SK-N-SH treated with all-trans-retinoic acid at 6 μM for 48 hours (cell line): ENCODE results near the gene SEMA4B.
A peak's percentile ranks its signal among the peaks of the same experiment; 100 is the strongest.

Source experiments
- ATAC-seq: fragments of 200-7000 bp; cut with Tn5 transposase; 3 replicates; pipeline ENCODE4 v1.9.1; 2020; ENCODE audit warnings: mild to moderate bottlenecking, moderate library complexity
- BACH2 ChIP-seq: fragments of 250-450 bp; sonication (Bioruptor Pico); IDR thresholded peaks from 2 replicates; pipeline ENCODE4 v1.9.0; 2021; ENCODE audit warnings: mild to moderate bottlenecking, borderline replicate concordance
- CSDC2 ChIP-seq: fragments of 250-450 bp; sonication (Bioruptor Pico); IDR thresholded peaks from 2 replicates; pipeline ENCODE4 v1.5.0; 2020; ENCODE audit warnings: mild to moderate bottlenecking, moderate library complexity
- ESRRG ChIP-seq: fragments of 250-450 bp; sonication (Bioruptor Pico); IDR thresholded peaks from 2 replicates; pipeline ENCODE4 v1.6.1; 2021; ENCODE audit warnings: mild to moderate bottlenecking
- GLIS3 ChIP-seq: fragments of 250-450 bp; sonication (Bioruptor Pico); IDR thresholded peaks from 2 replicates; pipeline ENCODE4 v1.5.0; 2020; ENCODE audit warnings: mild to moderate bottlenecking, moderate library complexity
- ISL1 ChIP-seq: fragments of 250-450 bp; sonication (Bioruptor Pico); IDR thresholded peaks from 2 replicates; pipeline ENCODE4 v2.1.2; 2022; ENCODE audit warnings: mild to moderate bottlenecking, moderate library complexity
- OSR1 ChIP-seq: fragments of 250-450 bp; sonication (Bioruptor Pico); IDR thresholded peaks from 2 replicates; pipeline ENCODE4 v1.8.0; 2022; ENCODE audit warnings: moderate library complexity, mild to moderate bottlenecking, inconsistent platforms
- PATZ1 ChIP-seq: fragments of 250-450 bp; sonication (Bioruptor Pico); IDR thresholded peaks from 2 replicates; pipeline ENCODE4 v1.8.0; 2020; ENCODE audit warnings: mild to moderate bottlenecking, moderate library complexity, borderline replicate concordance
- PPARA ChIP-seq: fragments of 250-450 bp; sonication (Bioruptor Pico); IDR thresholded peaks from 2 replicates; pipeline ENCODE4 v1.5.0; 2020; ENCODE audit warnings: mild to moderate bottlenecking, borderline replicate concordance
- SNAI2 ChIP-seq: fragments of 250-450 bp; sonication (Bioruptor Pico); IDR thresholded peaks from 2 replicates; pipeline ENCODE4 v1.5.0; 2020; ENCODE audit warnings: mild to moderate bottlenecking, moderate library complexity
- TCF4 ChIP-seq: fragments of 250-450 bp; sonication (Bioruptor Pico); IDR thresholded peaks from 2 replicates; pipeline ENCODE4 v1.8.0; 2021; ENCODE audit warnings: mild to moderate bottlenecking, moderate library complexity, borderline replicate concordance
- ZC3H10 ChIP-seq: fragments of 250-450 bp; sonication (Bioruptor Pico); IDR thresholded peaks from 2 replicates; pipeline ENCODE4 v1.5.1; 2021; ENCODE audit warnings: mild to moderate bottlenecking, moderate library complexity
- ZFP3 ChIP-seq: fragments of 250-450 bp; sonication (Bioruptor Pico); IDR thresholded peaks from 2 replicates; pipeline ENCODE4 v1.5.0; 2020; ENCODE audit warnings: mild to moderate bottlenecking, moderate library complexity
- ZFP30 ChIP-seq: fragments of 450-650 bp; formaldehyde crosslinking; IDR thresholded peaks from 2 replicates; pipeline ENCODE4 v1.5.0; 2022; ENCODE audit warnings: mild to moderate bottlenecking, moderate library complexity
- ZNF565 ChIP-seq: fragments of 450-650 bp; formaldehyde crosslinking; conservative IDR thresholded peaks from 2 replicates; pipeline ENCODE4 v1.5.0; 2020; ENCODE audit warnings: low read depth, mild to moderate bottlenecking, moderate library complexity
- ZNF70 ChIP-seq: fragments of 450-650 bp; formaldehyde crosslinking; IDR thresholded peaks from 2 replicates; pipeline ENCODE4 v1.5.0; 2020; ENCODE audit warnings: mild to moderate bottlenecking, moderate library complexity
- ZNF8 ChIP-seq: fragments of 450-650 bp; formaldehyde crosslinking; IDR thresholded peaks from 2 replicates; pipeline ENCODE4 v1.5.0; 2020; ENCODE audit warnings: mild to moderate bottlenecking, moderate library complexity
- TF ChIP-seq, protein P1 (sequence below): fragments of 250-450 bp; sonication (Bioruptor Pico); IDR thresholded peaks from 2 replicates; pipeline ENCODE4 v1.5.1; 2021; ENCODE audit warnings: mild to moderate bottlenecking, moderate library complexity
- TF ChIP-seq, protein P2 (sequence below): fragments of 250-450 bp; sonication (Bioruptor Pico); IDR thresholded peaks from 2 replicates; pipeline ENCODE4 v1.8.0; 2021; ENCODE audit warnings: low read depth, mild to moderate bottlenecking, moderate library complexity, borderline replicate concordance
- TF ChIP-seq, protein P3 (sequence below): fragments of 250-450 bp; sonication (Bioruptor Pico); IDR thresholded peaks from 2 replicates; pipeline ENCODE4 v1.5.0; 2020; ENCODE audit warnings: mild to moderate bottlenecking, moderate library complexity
- TF ChIP-seq, protein P4 (sequence below): fragments of 250-450 bp; sonication (Bioruptor Pico); IDR thresholded peaks from 2 replicates; pipeline ENCODE4 v1.5.1; 2020; ENCODE audit warnings: low read depth, mild to moderate bottlenecking, moderate library complexity

The SEMA4B gene

DNA sequence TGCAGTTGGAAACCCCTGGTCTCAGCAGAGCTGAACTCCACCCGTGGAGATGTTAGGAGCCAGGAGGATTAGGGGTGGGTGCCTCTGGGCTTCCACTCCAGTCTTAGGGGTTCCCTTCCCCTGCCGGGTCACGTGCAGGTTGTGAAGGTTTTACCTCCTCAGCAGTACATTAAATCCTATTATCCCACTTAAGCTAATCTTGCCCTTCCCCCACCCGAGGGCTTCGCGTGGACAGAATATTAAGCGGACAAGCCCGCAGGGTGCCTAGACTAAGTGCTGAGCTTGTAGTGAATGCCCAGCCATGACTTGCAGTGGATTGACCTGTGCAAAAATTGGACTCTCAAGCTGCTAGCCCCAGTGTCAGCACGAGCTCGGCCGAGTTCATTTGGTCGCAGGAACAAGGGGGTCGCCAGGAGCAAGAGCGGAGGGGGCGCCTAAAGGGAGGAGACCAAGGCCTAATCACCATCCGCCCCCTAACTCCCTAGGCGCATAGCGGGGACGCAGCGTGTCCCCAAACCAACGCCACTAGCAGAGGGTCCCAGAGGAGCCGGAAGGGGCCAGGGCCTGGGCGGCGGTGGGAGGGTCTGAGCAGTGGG is 498 bp upstream of the SEMA4B start:
- TF ChIP-seq ZFP3 (CRISPR knock-in tag) (no peak), PPARA (CRISPR knock-in tag) (no peak), TCF4 (CRISPR knock-in tag) (no peak), SNAI2 (CRISPR knock-in tag) (no peak), OSR1 (CRISPR knock-in tag) (no peak)
- ATAC-seq = no peak; the same call in 2 of the 3 replicates

DNA sequence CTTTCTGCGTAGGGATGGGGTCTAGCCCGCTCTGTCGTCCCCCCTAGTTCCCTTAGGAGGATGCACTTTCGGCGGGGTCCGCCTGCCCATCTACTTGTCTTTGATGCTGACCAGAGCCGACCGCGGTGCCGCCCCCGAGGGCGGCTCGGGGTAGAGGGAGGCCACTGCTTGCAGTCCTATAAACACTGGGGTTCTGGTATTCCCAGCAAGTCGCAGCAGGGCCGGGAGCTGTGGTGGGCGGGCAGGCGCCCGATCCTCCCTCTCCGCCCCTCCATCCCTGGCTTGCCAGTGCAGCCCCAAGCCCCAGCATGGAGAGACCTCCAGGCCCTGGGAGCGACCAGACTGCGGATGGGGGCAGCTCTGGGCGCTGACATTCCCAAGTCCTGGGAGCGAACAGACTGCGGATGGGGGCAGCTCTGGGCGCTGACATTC is 830 bp downstream of the SEMA4B start:
- TF ChIP-seq, protein P1, sequence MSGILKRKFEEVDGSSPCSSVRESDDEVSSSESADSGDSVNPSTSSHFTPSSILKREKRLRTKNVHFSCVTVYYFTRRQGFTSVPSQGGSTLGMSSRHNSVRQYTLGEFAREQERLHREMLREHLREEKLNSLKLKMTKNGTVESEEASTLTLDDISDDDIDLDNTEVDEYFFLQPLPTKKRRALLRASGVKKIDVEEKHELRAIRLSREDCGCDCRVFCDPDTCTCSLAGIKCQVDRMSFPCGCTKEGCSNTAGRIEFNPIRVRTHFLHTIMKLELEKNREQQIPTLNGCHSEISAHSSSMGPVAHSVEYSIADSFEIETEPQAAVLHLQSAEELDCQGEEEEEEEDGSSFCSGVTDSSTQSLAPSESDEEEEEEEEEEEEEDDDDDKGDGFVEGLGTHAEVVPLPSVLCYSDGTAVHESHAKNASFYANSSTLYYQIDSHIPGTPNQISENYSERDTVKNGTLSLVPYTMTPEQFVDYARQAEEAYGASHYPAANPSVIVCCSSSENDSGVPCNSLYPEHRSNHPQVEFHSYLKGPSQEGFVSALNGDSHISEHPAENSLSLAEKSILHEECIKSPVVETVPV (CRISPR knock-in tag) = no peak
- TF ChIP-seq PATZ1 (CRISPR knock-in tag) (no peak), ZNF70 (CRISPR knock-in tag) (no peak), ISL1 (CRISPR knock-in tag) (no peak)
- TF ChIP-seq, protein P2, sequence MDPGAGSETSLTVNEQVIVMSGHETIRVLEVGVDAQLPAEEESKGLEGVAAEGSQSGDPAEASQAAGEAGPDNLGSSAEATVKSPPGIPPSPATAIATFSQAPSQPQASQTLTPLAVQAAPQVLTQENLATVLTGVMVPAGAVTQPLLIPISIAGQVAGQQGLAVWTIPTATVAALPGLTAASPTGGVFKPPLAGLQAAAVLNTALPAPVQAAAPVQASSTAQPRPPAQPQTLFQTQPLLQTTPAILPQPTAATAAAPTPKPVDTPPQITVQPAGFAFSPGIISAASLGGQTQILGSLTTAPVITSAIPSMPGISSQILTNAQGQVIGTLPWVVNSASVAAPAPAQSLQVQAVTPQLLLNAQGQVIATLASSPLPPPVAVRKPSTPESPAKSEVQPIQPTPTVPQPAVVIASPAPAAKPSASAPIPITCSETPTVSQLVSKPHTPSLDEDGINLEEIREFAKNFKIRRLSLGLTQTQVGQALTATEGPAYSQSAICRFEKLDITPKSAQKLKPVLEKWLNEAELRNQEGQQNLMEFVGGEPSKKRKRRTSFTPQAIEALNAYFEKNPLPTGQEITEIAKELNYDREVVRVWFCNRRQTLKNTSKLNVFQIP (CRISPR knock-in tag) = no peak
- TF ChIP-seq, all 23 proteins: peak for 0
- ATAC-seq = peak; percentile 73

- no peak for ATAC-seq
- TF ChIP-seq PPARA (CRISPR knock-in tag) (no peak), ZNF8 (CRISPR knock-in tag) (no peak), ZFP30 (no peak), CSDC2 (no peak), OSR1 (CRISPR knock-in tag) (no peak), ESRRG (CRISPR knock-in tag) (no peak), GLIS3 (CRISPR knock-in tag) (no peak), SNAI2 (CRISPR knock-in tag) (no peak), TCF4 (CRISPR knock-in tag) (no peak), PATZ1 (CRISPR knock-in tag) (no peak), BACH2 (CRISPR knock-in tag) (no peak), ISL1 (CRISPR knock-in tag) (no peak), ZFP3 (CRISPR knock-in tag) (no peak), ZC3H10 (CRISPR knock-in tag) (no peak), ZNF565 (CRISPR knock-in tag) (no peak)
- TF ChIP-seq, protein P3, sequence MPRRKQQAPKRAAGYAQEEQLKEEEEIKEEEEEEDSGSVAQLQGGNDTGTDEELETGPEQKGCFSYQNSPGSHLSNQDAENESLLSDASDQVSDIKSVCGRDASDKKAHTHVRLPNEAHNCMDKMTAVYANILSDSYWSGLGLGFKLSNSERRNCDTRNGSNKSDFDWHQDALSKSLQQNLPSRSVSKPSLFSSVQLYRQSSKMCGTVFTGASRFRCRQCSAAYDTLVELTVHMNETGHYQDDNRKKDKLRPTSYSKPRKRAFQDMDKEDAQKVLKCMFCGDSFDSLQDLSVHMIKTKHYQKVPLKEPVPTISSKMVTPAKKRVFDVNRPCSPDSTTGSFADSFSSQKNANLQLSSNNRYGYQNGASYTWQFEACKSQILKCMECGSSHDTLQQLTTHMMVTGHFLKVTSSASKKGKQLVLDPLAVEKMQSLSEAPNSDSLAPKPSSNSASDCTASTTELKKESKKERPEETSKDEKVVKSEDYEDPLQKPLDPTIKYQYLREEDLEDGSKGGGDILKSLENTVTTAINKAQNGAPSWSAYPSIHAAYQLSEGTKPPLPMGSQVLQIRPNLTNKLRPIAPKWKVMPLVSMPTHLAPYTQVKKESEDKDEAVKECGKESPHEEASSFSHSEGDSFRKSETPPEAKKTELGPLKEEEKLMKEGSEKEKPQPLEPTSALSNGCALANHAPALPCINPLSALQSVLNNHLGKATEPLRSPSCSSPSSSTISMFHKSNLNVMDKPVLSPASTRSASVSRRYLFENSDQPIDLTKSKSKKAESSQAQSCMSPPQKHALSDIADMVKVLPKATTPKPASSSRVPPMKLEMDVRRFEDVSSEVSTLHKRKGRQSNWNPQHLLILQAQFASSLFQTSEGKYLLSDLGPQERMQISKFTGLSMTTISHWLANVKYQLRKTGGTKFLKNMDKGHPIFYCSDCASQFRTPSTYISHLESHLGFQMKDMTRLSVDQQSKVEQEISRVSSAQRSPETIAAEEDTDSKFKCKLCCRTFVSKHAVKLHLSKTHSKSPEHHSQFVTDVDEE (CRISPR knock-in tag) = no peak
- TF ChIP-seq, protein P2 (CRISPR knock-in tag) = no peak
- TF ChIP-seq, protein P4, sequence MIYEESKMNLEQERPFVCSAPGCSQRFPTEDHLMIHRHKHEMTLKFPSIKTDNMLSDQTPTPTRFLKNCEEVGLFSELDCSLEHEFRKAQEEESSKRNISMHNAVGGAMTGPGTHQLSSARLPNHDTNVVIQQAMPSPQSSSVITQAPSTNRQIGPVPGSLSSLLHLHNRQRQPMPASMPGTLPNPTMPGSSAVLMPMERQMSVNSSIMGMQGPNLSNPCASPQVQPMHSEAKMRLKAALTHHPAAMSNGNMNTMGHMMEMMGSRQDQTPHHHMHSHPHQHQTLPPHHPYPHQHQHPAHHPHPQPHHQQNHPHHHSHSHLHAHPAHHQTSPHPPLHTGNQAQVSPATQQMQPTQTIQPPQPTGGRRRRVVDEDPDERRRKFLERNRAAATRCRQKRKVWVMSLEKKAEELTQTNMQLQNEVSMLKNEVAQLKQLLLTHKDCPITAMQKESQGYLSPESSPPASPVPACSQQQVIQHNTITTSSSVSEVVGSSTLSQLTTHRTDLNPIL (CRISPR knock-in tag) = no peak
- TF ChIP-seq, protein P1 (CRISPR knock-in tag) = no peak
Observed at GRCh38 chr15:90202929-90203328, 1.8 kb downstream of the SEMA4B start.
